Measurements from ENCODE around the gene ATAD1. TPM values are rescaled to one million over a fixed set of nuclear protein-coding genes. Genes with fewer than 3 reads are reported as not detected.

ATAD1 gene
- total RNA-seq, 2 experiments from 2014 or later = 33.7 to 38.7 TPM

DNA sequence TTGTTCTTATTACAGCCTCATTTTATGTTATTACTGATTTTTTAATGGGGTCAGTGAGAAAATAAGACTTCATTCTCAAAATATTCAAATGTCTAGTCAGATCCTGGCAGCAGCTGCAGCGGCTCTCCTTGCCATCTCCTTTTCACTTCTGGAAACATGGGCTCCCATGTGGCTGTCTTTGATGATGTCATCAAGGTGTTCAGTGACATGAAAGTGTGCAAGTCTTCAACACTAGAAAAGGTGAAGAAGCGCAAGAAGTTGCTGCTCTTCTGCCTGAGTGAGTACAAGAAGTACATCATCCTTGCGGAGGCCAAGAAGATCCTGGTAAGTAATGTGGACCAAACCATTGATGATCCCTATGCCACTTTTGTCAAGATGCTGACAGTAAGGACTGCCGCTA, 25.7 kb upstream of the ATAD1 start:
- DNase-seq (no peak), ATAC-seq (ENCODE audit: poor library complexity) (no peak)
- TF ChIP-seq, protein P1, sequence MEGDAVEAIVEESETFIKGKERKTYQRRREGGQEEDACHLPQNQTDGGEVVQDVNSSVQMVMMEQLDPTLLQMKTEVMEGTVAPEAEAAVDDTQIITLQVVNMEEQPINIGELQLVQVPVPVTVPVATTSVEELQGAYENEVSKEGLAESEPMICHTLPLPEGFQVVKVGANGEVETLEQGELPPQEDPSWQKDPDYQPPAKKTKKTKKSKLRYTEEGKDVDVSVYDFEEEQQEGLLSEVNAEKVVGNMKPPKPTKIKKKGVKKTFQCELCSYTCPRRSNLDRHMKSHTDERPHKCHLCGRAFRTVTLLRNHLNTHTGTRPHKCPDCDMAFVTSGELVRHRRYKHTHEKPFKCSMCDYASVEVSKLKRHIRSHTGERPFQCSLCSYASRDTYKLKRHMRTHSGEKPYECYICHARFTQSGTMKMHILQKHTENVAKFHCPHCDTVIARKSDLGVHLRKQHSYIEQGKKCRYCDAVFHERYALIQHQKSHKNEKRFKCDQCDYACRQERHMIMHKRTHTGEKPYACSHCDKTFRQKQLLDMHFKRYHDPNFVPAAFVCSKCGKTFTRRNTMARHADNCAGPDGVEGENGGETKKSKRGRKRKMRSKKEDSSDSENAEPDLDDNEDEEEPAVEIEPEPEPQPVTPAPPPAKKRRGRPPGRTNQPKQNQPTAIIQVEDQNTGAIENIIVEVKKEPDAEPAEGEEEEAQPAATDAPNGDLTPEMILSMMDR (IDR thresholded peaks at IDR 0.05) = no peak
- H3K4me3 ChIP-seq (ENCODE audit: low read length) = no peak overlapping the region
- intact Hi-C loops (cut with DNase I, micrococcal nuclease) = no loop called here
- H3K4me1 ChIP-seq (ENCODE audit: insufficient read depth, low read length) = no peaks in the 10 kb centered on the region
- ChIA-PET POLR2A (no interaction called here), CTCF (no interaction called here)
- H3K27me3 Mint-ChIP-seq = no peaks in the 10 kb centered on the region
- H3K4me3 Mint-ChIP-seq = no peak overlapping the region
- H3K27me3 ChIP-seq (ENCODE audit: control insufficient read depth in 1 of 2, insufficient read depth in 2 of 2, low read length in 2 of 2) = no peaks in the 10 kb centered on the region
- no peaks in the 10 kb centered on the region for H3K9me3 ChIP-seq (ENCODE audit: control insufficient read depth in 1 of 2, insufficient read depth in 1 of 2, low read length in 2 of 2)
- H3K36me3 ChIP-seq (ENCODE audit: insufficient read depth, low read length) = no peaks in the 10 kb centered on the region
- H3K27ac ChIP-seq (ENCODE audit: low read depth in 1 of 2, low read length in 2 of 2) = no peak overlapping the region
- H3K4me1 Mint-ChIP-seq (ENCODE audit: low read depth) = no peaks in the 10 kb centered on the region
- H3K36me3 Mint-ChIP-seq (ENCODE audit: low read depth) = no peaks in the 10 kb centered on the region
- H3K27ac Mint-ChIP-seq = no peak overlapping the region
- no peaks in the 10 kb centered on the region for H3K9me3 Mint-ChIP-seq

DNA sequence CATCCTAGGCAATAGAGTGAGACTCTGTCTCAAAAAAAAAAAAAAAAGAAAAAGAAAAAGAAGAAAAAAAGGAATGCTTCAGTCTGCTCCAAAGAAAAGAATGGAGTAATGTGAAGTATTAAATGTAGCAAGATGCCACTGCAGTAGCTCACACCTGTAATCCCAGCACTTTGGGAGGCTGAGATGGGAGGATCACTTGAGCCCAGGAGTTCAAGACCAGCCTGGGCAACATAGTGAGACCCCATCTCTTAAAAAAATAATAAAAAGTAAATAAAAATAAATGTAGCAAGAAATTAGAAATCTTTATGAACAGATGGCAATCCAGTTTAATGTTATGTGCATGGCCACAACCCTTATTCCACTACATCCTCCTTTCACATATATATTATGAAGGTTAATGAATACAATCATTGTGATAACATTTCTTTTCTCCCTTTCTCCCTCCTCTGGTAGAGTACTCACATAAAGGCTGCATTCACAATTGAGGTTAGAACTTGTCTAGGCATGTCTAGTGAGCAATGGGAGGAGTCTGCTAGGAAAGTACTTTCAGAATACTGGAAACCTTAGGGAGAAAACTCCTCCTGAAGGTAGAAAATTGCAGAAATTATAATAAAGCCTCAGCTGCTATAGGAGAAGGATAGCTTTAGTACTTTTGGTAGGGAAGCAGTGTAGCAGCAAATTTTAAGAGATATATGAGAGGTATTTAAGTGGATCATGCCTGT, 24.9 kb upstream of the ATAD1 start:
- Histone ChIP-seq H3K27me3 (ENCODE audit: control insufficient read depth in 1 of 2, insufficient read depth in 2 of 2, low read length in 2 of 2) (no peaks in the 10 kb centered on the region), H3K9me3 (ENCODE audit: control insufficient read depth in 1 of 2, insufficient read depth in 1 of 2, low read length in 2 of 2) (no peaks in the 10 kb centered on the region), H3K4me3 (ENCODE audit: low read length) (no peak overlapping the region), H3K4me1 (ENCODE audit: insufficient read depth, low read length) (no peaks in the 10 kb centered on the region), H3K27ac (ENCODE audit: low read depth in 1 of 2, low read length in 2 of 2) (no peak overlapping the region), H3K36me3 (ENCODE audit: insufficient read depth, low read length) (no peaks in the 10 kb centered on the region)
- Mint-ChIP-seq H3K27me3 (no peaks in the 10 kb centered on the region), H3K9me3 (no peaks in the 10 kb centered on the region), H3K36me3 (ENCODE audit: low read depth) (no peaks in the 10 kb centered on the region), H3K4me3 (no peak overlapping the region), H3K27ac (no peak overlapping the region), H3K4me1 (ENCODE audit: low read depth) (no peaks in the 10 kb centered on the region)
- ATAC-seq (ENCODE audit: poor library complexity) = no peak
- intact Hi-C loops (cut with DNase I, micrococcal nuclease) = no loop called here
- no peak for DNase-seq
- CTCF ChIA-PET = no interaction called here
- POLR2A ChIA-PET = no interaction called here
- TF ChIP-seq, protein P1 (IDR thresholded peaks at IDR 0.05) = no peak

DNA sequence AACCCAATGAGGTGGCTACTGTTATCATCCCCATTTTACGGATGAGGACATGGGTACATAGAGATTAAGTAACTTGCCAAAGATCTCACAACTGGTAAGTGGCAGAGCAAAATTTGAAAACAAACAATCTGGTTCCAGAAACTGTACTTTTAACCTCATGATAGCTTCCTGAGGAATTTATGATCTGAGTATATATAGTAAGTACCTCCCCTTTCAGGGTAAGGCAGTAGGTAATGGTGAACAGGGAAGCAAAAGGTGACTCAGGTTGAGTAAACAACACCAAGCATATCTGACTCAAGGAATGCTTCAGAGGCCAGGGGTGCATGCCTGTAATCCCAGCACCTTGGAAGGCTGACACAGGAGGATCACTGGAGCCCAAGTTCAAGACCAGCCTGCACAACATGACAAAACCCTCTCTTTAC, 24.2 kb upstream of the ATAD1 start:
- intact Hi-C loops (cut with DNase I, micrococcal nuclease) = no loop called here
- H3K27ac ChIP-seq (ENCODE audit: low read depth in 1 of 2, low read length in 2 of 2) = no peak overlapping the region
- TF ChIP-seq, protein P1 (IDR thresholded peaks at IDR 0.05) = no peak
- no peaks in the 10 kb centered on the region for H3K27me3 ChIP-seq (ENCODE audit: control insufficient read depth in 1 of 2, insufficient read depth in 2 of 2, low read length in 2 of 2)
- no peak for ATAC-seq (ENCODE audit: poor library complexity)
- Mint-ChIP-seq H3K4me1 (ENCODE audit: low read depth) (no peaks in the 10 kb centered on the region), H3K9me3 (no peaks in the 10 kb centered on the region), H3K36me3 (ENCODE audit: low read depth) (no peaks in the 10 kb centered on the region), H3K27ac (no peak overlapping the region), H3K4me3 (no peak overlapping the region), H3K27me3 (no peaks in the 10 kb centered on the region)
- no peaks in the 10 kb centered on the region for H3K4me1 ChIP-seq (ENCODE audit: insufficient read depth, low read length)
- no peak for DNase-seq
- ChIA-PET CTCF (no interaction called here), POLR2A (no interaction called here)
- no peaks in the 10 kb centered on the region for H3K9me3 ChIP-seq (ENCODE audit: control insufficient read depth in 1 of 2, insufficient read depth in 1 of 2, low read length in 2 of 2)
- H3K36me3 ChIP-seq (ENCODE audit: insufficient read depth, low read length) = no peaks in the 10 kb centered on the region
- no peak overlapping the region for H3K4me3 ChIP-seq (ENCODE audit: low read length)

Data from CD4-positive, alpha-beta T cell (primary cell).